T-helper 2 cell treated with Interferon-gamma antibody and Interleukin-4, amounts not matched to agents 100 ng/mL and 5 ng/mL, for 36 hours (primary cell): Measurements from ENCODE around the gene NLGN1. TPM values are rescaled to one million over a fixed set of nuclear protein-coding genes. Genes with fewer than 3 reads are reported as not detected.
"Not testable (repeated sequence)": the region's sequence is repeated elsewhere in the genome, so short reads cannot be mapped to it uniquely, and the experiment has no call there.

Experiments
- intact Hi-C: fragments of 100-400 bp; cut with micrococcal nuclease; formaldehyde crosslinking; loops from one replicate; pipeline ENCODE4 v1.15.1; 2023
- total RNA-seq: library from RNA; stranded (reverse); gene quantifications from 2 replicates; pipeline ENCODE4 v1.2.3, GENCODE V29; 2022

Gene NLGN1
- not detected in 2 replicates for total RNA-seq

GRCh38 chr3:173397161-173398110 is at the start of gene NLGN1:
NLGN1 (plus strand) TSS chr3:173397744.
- intact Hi-C loops, result loop anchor here (5.0 kb wide), 1 partner anchor 185 kb away; no protein-coding TSS in a partner anchor

- intact Hi-C loops, result no loop called here
Measured at GRCh38 chr3:173351886-173352285, 45.7 kb upstream of the NLGN1 start.

- intact Hi-C loops, result not testable (repeated sequence)
Measured at GRCh38 chr3:173353137-173353536, 44.4 kb upstream of the NLGN1 start.

GRCh38 chr3:173354124-173354523 is 43.4 kb upstream of the NLGN1 start:
- intact Hi-C loops, result no loop called here

GRCh38 chr3:173371848-173372487 is 25.6 kb upstream of the NLGN1 start:
- intact Hi-C loops, result no loop called here

GRCh38 chr3:173380681-173381080 is 16.9 kb upstream of the NLGN1 start:
- intact Hi-C loops, result no loop called here

- intact Hi-C loops, result not testable (repeated sequence)
Measured at GRCh38 chr3:173381936-173382335, 15.6 kb upstream of the NLGN1 start.

GRCh38 chr3:173395073-173395411 is 2.5 kb upstream of the NLGN1 start:
- intact Hi-C loops, result loop anchor here (5.0 kb wide), 1 partner anchor 187 kb away; no protein-coding TSS in a partner anchor

GRCh38 chr3:173395412-173396181 is 1.9 kb upstream of the NLGN1 start:
- intact Hi-C loops, result loop anchor here (5.0 kb wide), 1 partner anchor 187 kb away; no protein-coding TSS in a partner anchor

GRCh38 chr3:173396191-173397041 is 1.1 kb upstream of the NLGN1 start:
- intact Hi-C loops, result loop anchor here (5.0 kb wide), 1 partner anchor 186 kb away; no protein-coding TSS in a partner anchor

- intact Hi-C loops, result loop anchor here (5.0 kb wide), 1 partner anchor 184 kb away; no protein-coding TSS in a partner anchor
Measured at GRCh38 chr3:173398111-173398479, 551 bp downstream of the NLGN1 start.

GRCh38 chr3:173399044-173399443 is 1.5 kb downstream of the NLGN1 start:
- intact Hi-C loops, result loop anchor here (5.0 kb wide), 1 partner anchor 183 kb away; no protein-coding TSS in a partner anchor

GRCh38 chr3:173401369-173401768 is 3.8 kb downstream of the NLGN1 start:
- intact Hi-C loops, result no loop called here

- intact Hi-C loops, result no loop called here
Measured at GRCh38 chr3:173402656-173403055, 5.1 kb downstream of the NLGN1 start.

- intact Hi-C loops, result no loop called here
Measured at GRCh38 chr3:173403376-173403775, 5.8 kb downstream of the NLGN1 start.

- intact Hi-C loops, result no loop called here
Measured at GRCh38 chr3:173404156-173404555, 6.6 kb downstream of the NLGN1 start.

GRCh38 chr3:173410436-173410835 is 12.9 kb downstream of the NLGN1 start:
- intact Hi-C loops, result no loop called here

- intact Hi-C loops, result no loop called here
Measured at GRCh38 chr3:173410849-173411248, 13.3 kb downstream of the NLGN1 start.

- intact Hi-C loops, result no loop called here
Measured at GRCh38 chr3:173411375-173411973, 13.9 kb downstream of the NLGN1 start.

GRCh38 chr3:173416070-173416469 is 18.5 kb downstream of the NLGN1 start:
- intact Hi-C loops, result no loop called here
